Right renal cortex interstitium (tissue), 3 donors: Measurements from ENCODE around the gene KCNJ15. TPM values are rescaled to one million over a fixed set of nuclear protein-coding genes. Genes with fewer than 3 reads are reported as not detected.

ENCODE experiments used
- DNase-seq, 3 donors: peaks; one replicate each; pipeline ENCODE4 v3.0.0-alpha.2; 2013; ENCODE audit warnings: low read depth in 3 of 3, low spot score in 2 of 3
- polyA plus RNA-seq, 3 donors: library from polyadenylated mRNA; unstranded; fragments of 120-200 nt; gene quantifications; one replicate each; pipeline ENCODE4 v1.2.1, GENCODE V29; 2013; ENCODE audit not compliant: insufficient read length in 3 of 3

Gene KCNJ15
- polyA plus RNA-seq, 3 donors = 239 to 261 (median 244) TPM

DNA sequence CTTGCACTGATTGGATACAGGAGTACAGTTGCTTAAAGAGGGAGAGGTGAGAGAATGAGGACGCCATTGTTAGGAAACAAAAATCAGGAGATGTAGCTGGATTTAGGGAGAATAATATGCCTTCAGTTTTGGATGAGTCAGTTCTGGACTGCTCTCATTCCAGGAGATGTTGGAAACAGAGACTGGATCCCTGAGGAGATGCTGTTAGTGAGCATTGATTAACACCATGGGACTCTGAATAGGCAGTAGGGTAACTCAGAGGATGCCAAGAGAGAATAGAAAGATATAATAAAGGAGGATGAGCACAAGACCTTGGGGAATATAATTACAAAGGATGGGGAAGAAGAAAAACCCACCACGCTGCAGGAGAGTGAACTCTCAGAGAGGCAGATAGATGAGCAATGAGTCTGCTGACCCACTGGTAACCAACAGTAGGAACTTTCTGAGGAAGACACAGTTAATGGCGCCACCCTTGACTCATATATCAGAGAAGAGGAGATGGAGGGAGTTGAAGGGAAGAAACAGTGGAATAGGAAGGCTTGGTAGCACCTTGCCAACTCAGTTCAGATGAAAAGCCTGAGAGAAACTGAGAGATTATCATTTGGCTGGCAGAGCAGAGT is 10.5 kb downstream of the KCNJ15 start:
- DNase-seq = no peak

- no peak for DNase-seq
Observed at GRCh38 chr21:38267991-38268863, 11.4 kb downstream of the KCNJ15 start.

DNA sequence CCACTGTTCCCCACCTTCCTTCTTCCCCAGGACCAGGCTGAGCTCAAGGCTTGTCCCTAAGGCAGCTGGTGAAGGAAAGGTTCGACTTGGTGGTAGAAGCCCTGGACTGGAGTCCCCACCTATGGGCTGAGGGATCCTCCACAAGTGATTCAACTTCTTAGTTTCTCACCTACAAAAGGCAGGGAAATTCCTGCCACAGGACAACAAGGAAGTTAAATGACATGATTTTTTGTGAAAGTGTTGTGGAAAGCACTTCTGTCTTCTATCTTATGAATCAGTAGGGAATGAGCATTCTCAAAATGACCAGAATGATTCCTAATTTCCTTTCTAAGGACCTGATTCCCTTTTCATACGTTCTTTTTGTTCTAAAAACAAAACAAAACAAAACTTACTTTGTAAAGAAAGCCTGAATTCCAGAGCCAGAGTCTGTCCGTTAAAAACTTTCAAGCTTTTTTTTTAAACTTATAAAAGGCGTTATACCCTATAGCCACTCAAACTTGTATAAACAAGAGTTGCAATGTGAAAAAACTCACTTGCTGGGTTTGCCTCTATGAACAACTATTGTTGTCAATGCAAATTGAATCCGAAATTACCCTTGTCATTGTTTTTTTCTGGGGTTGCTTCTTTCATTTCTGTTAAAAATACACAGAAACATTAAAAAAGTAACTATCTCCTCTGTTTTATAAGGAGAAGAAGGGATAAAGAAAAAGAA is 12.2 kb downstream of the KCNJ15 start:
- no peak for DNase-seq

DNA sequence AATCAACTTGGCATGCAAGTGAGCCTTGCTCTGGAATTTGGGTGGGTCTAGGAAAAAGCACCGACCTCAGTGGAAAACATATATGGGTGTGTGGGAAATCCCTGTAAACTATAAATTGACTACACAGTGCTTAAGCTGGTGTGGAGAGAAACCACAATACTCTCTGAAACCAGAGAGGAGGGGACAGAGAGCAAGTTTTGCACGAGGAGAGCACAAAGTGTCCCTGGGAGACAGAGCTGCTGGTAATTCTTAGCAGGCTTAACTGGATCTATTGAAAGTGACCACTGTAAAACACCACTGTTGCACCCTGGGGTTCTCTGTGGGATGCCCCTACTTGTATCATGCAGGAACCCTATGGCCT is 12.8 kb downstream of the KCNJ15 start:
- DNase-seq = no peak

- DNase-seq = no peak
Observed at GRCh38 chr21:38272215-38272614, 15.4 kb downstream of the KCNJ15 start.

- no peak for DNase-seq
Observed at GRCh38 chr21:38273745-38274542, 17.2 kb downstream of the KCNJ15 start.

- DNase-seq = no peak
Observed at GRCh38 chr21:38277501-38278131, 20.8 kb downstream of the KCNJ15 start.

DNA sequence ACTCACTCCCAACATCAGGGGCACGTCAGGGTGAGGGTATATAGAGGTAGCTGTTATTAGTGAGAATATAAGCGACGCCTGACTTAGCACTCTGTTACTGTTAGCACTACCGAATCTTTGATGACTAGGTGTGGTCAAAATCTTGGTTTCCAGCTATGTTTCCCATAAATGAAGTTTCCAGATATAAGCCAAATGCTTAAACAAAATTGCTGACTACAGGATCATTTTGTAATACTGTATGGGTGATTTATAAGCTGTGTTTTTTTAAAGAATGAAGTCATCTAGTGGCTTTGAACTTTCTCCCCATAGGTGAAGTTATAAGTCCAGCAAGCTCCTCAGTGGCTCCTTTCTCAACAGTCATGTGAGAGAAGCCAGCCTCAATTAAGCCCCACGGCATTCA is 23.7 kb downstream of the KCNJ15 start:
- no peak for DNase-seq

- DNase-seq = no peak
Observed at GRCh38 chr21:38280867-38281266, 24.1 kb downstream of the KCNJ15 start.

DNA sequence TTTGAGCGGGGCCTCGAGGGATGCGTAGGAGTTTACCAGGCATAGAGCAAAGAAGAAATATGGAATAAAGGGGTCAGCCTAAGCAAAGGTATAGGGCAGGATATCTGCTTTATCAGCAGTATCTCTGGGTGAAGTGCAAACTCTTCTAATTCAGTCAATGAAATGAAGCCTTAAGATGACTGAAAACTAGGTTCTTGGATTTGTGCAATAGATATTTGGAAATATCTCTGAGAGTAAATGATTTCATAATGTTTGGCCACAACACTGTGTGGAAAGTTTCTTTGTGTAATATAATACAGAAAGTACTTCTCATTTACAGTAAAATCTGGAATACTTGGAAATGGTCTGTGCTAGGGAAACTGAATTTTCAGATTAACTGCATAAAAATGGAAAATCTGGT is 26.1 kb downstream of the KCNJ15 start:
- DNase-seq = no peak

- no peak for DNase-seq
Observed at GRCh38 chr21:38284216-38284615, 27.4 kb downstream of the KCNJ15 start.

DNA sequence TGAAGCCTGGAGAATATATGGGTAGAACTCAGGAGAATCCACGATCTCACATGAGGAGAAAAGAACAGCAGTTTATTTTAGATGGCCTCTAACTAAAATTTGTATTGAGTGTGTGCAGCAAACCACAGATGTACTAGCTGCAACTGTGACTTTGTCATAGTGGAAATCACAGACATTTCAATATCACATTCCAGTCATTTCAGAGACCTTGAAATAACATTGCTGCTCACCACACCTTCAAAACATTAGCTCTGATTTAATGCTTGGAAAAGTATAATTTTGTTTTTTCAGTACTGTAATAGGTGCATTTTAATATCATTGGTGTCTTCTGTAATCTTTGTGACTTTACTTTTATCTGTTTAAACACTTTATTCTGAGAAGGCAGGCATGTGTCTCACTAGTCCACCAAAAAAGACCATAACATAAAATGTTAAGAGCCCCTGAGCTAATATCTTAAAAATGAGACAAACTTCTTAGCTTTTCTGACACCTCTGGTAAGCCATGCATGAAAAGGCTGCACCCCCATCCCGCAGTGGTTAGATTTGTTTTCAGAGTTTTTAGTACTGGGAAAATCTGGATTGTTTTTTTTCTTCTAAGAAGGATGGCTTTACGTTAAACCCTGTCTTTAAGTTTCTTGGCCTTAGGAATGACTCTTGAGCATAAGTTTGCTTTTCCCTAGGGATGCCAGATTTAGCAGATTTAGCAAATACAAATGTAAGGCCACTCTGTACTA is 30.1 kb downstream of the KCNJ15 start:
- no peak for DNase-seq

DNA sequence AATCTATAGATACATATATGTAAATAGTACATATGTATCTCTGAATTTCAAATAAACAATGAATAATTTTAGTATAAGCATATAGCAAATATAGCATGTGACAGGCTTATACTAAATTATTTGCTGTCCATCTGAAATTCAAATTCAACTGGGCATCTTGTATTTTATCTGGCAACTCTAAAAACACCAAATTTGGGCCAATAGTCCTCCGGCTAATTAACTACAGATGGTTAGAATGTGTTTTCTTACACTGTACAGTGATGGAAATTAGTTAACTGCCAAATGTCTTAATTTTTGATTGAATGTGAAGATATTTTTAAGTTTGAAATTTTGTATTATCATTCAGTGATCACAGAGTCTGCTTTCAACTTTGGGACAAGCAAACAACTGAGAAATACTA is 30.7 kb downstream of the KCNJ15 start:
- DNase-seq = no peak

- no peak for DNase-seq
Observed at GRCh38 chr21:38289705-38290485, 33.1 kb downstream of the KCNJ15 start.

DNA sequence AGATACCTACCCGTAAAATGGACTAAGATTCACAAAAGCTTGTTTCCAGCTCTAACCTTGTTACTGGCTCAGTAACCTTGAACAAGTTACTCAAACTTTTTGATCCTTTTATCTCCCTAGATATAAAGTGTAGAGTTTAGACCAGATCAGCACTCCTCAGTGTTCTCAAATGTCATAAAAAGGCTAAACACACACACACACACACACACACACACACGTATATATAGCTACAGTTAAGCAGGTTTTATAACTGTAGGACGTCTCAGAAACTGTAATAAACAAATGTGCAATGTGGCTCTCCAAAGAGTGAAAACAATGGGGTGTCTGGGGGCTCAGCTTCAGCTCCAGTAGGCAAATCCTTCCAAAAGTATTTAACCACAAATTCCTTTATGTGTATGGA is 34.0 kb downstream of the KCNJ15 start:
- no peak for DNase-seq

DNA sequence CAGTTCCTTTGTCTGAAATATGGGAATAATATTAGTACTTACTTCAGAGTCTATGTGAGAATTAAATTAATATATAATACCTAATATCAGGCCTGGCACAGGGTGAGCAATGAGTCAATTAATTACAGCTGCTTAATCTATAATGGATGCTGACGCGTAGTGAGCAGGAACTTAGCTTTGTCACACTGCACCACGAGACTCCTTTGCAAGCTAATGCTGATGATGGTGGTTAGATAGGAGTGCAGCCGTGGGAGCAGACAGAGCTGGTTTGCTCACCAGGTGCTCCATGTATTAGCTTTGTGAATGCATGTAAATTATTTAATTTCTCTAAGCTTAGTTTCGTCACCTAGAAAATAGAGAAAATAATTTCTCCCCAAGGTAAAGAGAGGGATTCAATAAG is 35.1 kb downstream of the KCNJ15 start:
- DNase-seq = no peak

GRCh38 chr21:38293113-38293512 is 36.3 kb downstream of the KCNJ15 start:
- DNase-seq = no peak

- no peak for DNase-seq
Observed at GRCh38 chr21:38293765-38294164, 37.0 kb downstream of the KCNJ15 start.

- no peak for DNase-seq
Observed at GRCh38 chr21:38294609-38295008, 37.8 kb downstream of the KCNJ15 start.
